ENCODE data around the gene PDCL3. TPM values are rescaled to one million over a fixed set of nuclear protein-coding genes. Genes with fewer than 3 reads are reported as not detected.

PDCL3 gene
- total RNA-seq (10 to 100 TPM; 16.6 to 31.9 (median 19.9) TPM), polyA plus RNA-seq (10 to 100 TPM; 61.9 to 63.4 TPM), total RNA-seq (13.1 reads per million, percentile 41 among the genes with 10 or more reads in this experiment)

DNA sequence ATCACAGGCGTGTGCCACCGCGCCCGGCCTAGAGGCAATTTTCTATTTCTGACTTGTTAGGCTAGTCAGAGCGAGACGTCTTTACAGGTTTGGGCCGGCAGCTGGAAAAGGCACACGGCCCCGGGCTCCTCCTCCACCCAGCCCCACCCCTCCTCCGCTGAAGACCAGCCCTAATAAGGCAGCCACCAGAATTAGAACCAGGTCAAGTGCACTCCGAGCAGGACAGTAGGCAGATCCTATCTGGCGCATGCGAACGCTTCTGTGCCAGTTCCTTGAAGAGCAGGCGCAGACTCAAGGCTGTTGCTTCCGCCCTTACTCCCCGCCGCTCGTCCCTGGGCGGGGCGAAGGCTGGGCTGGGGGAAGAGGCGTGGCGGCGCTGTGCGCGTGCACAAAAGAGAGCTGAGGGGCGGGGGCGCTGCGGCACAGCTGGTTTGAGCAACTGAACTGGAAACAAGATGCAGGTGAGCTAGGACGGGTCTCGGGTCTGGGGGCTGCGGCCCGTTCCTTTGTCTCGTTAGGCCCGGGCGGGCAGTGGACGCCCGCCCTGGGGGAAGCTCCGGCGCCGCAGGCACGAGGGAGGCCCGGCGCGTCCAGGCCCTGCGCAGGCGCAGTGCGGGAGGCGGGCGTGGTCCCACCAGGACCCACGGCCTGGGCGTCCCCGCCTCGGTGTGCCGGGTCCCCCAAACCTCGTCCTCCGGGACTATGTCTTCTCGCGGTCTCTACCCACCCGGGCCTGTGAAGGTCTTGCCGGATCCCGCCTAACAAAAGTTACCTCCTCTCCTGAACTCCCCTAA lies at the start of gene PDCL3:
TSS of gene PDCL3 (plus strand) at position 381 of the 794 bp plus-strand sequence. CDS start at position 456, 75 bp downstream.
- Mint-ChIP-seq H3K4me1 (peaks cover 14 to 66% (median 53%) of the 10 kb centered on the region in 7 donors), H3K27ac (peak within 1 kb of the TSS; percentile 97 to 99 (median 99)), H3K9me3 (peaks cover 0 to 2% (median 0%) of the 10 kb centered on the region in 11 donors), H3K27me3 (peaks cover 0 to 2% (median 0%) of the 10 kb centered on the region in 5 donors), H3K36me3 (peaks cover 5 to 22% (median 18%) of the 10 kb centered on the region in 5 donors), H3K4me3 (peak within 1 kb of the TSS; percentile 85 to 100 (median 97))
- peak; percentile 94 for ATAC-seq
- POLR2A ChIA-PET: interaction anchor here (0.6 to 4.3 kb wide), 19 partner anchors 9 to 1068 kb away, joined by 3 to 82 read pairs (median 4); partner anchors contain the start of gene RPL31
- CTCF ChIA-PET: interaction anchor here (0.6 to 1.1 kb wide), 3 partner anchors 18 to 642 kb away, joined by 3 to 8 read pairs (median 3); no protein-coding TSS in a partner anchor
- Histone ChIP-seq H3K36me3 (ENCODE audit: control insufficient read depth in 2 of 3, insufficient read depth in 3 of 3, low read length in 3 of 3) (peaks cover 0 to 16% (median 0%) of the 10 kb centered on the region in 3 experiments), H3K27me3 (ENCODE audit: control insufficient read depth in 2 of 2, insufficient read depth in 2 of 2, low read length in 2 of 2) (no peaks in the 10 kb centered on the region), H3K27ac (ENCODE audit: low read depth, low read length) (peak within 1 kb of the TSS; percentile 78), H3K4me3 (ENCODE audit: low read length) (peak within 1 kb of the TSS; percentile 99), H3K9me3 (ENCODE audit: control insufficient read depth in 2 of 3, low read length in 3 of 3) (no peaks in the 10 kb centered on the region), H3K4me1 (ENCODE audit: control insufficient read depth in 2 of 2, insufficient read depth in 2 of 2, low read length in 2 of 2) (peaks cover 15 to 16% of the 10 kb centered on the region in 2 donors)
- intact Hi-C loops (cut with micrococcal nuclease): loop anchor here (1.0 to 5.0 kb wide), 12 partner anchors 9 to 1382 kb away; partner anchors contain the start of genes CNOT11 (in 2 of the 2), EIF5B (in 2 of the 2), RPL31 (in 2 of the 2) and TXNDC9 (in 2 of the 2)
- DNase-seq: peak; percentile 91 to 97 (median 96)

- peaks cover 0 to 4% (median 0%) of the 10 kb centered on the region in 5 donors for H3K36me3 Mint-ChIP-seq
- CTCF ChIA-PET: no interaction called here
- Histone ChIP-seq H3K36me3 (ENCODE audit: control insufficient read depth in 2 of 3, insufficient read depth in 3 of 3, low read length in 3 of 3) (no peaks in the 10 kb centered on the region), H3K9me3 (ENCODE audit: control insufficient read depth in 2 of 3, low read length in 3 of 3) (no peaks in the 10 kb centered on the region), H3K27ac (ENCODE audit: low read depth, low read length) (no peak overlapping the region), H3K27me3 (ENCODE audit: control insufficient read depth in 2 of 2, insufficient read depth in 2 of 2, low read length in 2 of 2) (no peaks in the 10 kb centered on the region), H3K4me1 (ENCODE audit: control insufficient read depth in 2 of 2, insufficient read depth in 2 of 2, low read length in 2 of 2) (no peaks in the 10 kb centered on the region), H3K4me3 (ENCODE audit: low read length) (no peak overlapping the region)
- ATAC-seq: peak; percentile 61
- peaks cover 0 to 10% (median 0%) of the 10 kb centered on the region in 5 donors for H3K27me3 Mint-ChIP-seq
- POLR2A ChIA-PET: no interaction called here
- H3K9me3 Mint-ChIP-seq: peaks cover 0 to 6% (median 0%) of the 10 kb centered on the region in 11 donors
- no peak for DNase-seq
- H3K4me3 Mint-ChIP-seq: no peak overlapping the region
- H3K27ac Mint-ChIP-seq: peak overlapping the region in 1 of 9 donors; percentile 77
- intact Hi-C loops (cut with micrococcal nuclease): no loop called here
- peaks cover 0 to 3% (median 0%) of the 10 kb centered on the region in 7 donors for H3K4me1 Mint-ChIP-seq
Observed at GRCh38 chr2:100513650-100514049, 49.1 kb upstream of the PDCL3 start.

DNA sequence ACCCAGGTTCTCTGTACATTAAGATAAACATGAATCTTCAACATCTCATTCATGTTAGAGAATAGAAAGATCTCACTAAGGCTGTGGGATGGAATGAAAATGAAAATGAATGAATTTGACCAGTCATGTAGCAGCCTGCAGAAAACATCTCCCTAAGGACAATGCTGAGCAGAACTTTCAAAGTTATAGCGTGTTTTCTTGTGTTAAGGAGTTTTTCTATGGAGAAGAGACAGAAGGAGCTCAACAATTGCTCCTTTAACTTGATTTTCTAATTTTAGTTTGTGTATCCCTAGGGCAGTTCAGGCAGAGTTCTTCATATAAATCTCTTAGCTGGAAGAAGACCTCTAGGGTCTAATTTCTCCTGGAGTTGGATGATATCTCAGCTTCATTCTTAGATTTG lies 45.2 kb upstream of the PDCL3 start:
- H3K27ac ChIP-seq (ENCODE audit: low read depth, low read length): no peak overlapping the region
- no peak for ATAC-seq
- no peak overlapping the region for H3K4me3 Mint-ChIP-seq
- H3K4me1 ChIP-seq (ENCODE audit: control insufficient read depth in 2 of 2, insufficient read depth in 2 of 2, low read length in 2 of 2): no peaks in the 10 kb centered on the region
- no peaks in the 10 kb centered on the region for H3K9me3 ChIP-seq (ENCODE audit: control insufficient read depth in 2 of 3, low read length in 3 of 3)
- H3K27me3 ChIP-seq (ENCODE audit: control insufficient read depth in 2 of 2, insufficient read depth in 2 of 2, low read length in 2 of 2): no peaks in the 10 kb centered on the region
- H3K27ac Mint-ChIP-seq: no peak overlapping the region
- no peak for DNase-seq
- no peaks in the 10 kb centered on the region for H3K9me3 Mint-ChIP-seq
- H3K4me1 Mint-ChIP-seq: peaks cover 0 to 3% (median 0%) of the 10 kb centered on the region in 7 donors
- peaks cover 0 to 8% (median 0%) of the 10 kb centered on the region in 5 donors for H3K36me3 Mint-ChIP-seq
- no peak overlapping the region for H3K4me3 ChIP-seq (ENCODE audit: low read length)
- no peaks in the 10 kb centered on the region for H3K36me3 ChIP-seq (ENCODE audit: control insufficient read depth in 2 of 3, insufficient read depth in 3 of 3, low read length in 3 of 3)
- intact Hi-C loops (cut with micrococcal nuclease): no loop called here
- H3K27me3 Mint-ChIP-seq: peaks cover 0 to 2% (median 0%) of the 10 kb centered on the region in 5 donors
- ChIA-PET POLR2A (no interaction called here), CTCF (interaction anchor here (0.7 kb wide), 1 partner anchor 27 kb away, joined by 4 read pairs; no protein-coding TSS in a partner anchor)

GRCh38 chr2:100518801-100519200 lies 44.0 kb upstream of the PDCL3 start:
- H3K27me3 Mint-ChIP-seq: peaks cover 0 to 2% (median 0%) of the 10 kb centered on the region in 5 donors
- H3K36me3 Mint-ChIP-seq: peaks cover 0 to 8% (median 0%) of the 10 kb centered on the region in 5 donors
- intact Hi-C loops (cut with micrococcal nuclease): no loop called here
- peaks cover 0 to 1% (median 0%) of the 10 kb centered on the region in 7 donors for H3K4me1 Mint-ChIP-seq
- ATAC-seq (no peak), DNase-seq (no peak)
- Histone ChIP-seq H3K4me1 (ENCODE audit: control insufficient read depth in 2 of 2, insufficient read depth in 2 of 2, low read length in 2 of 2) (no peaks in the 10 kb centered on the region), H3K27ac (ENCODE audit: low read depth, low read length) (no peak overlapping the region), H3K27me3 (ENCODE audit: control insufficient read depth in 2 of 2, insufficient read depth in 2 of 2, low read length in 2 of 2) (no peaks in the 10 kb centered on the region), H3K36me3 (ENCODE audit: control insufficient read depth in 2 of 3, insufficient read depth in 3 of 3, low read length in 3 of 3) (no peaks in the 10 kb centered on the region), H3K4me3 (ENCODE audit: low read length) (no peak overlapping the region), H3K9me3 (ENCODE audit: control insufficient read depth in 2 of 3, low read length in 3 of 3) (no peaks in the 10 kb centered on the region)
- H3K4me3 Mint-ChIP-seq: no peak overlapping the region
- ChIA-PET POLR2A (interaction anchor here (1.1 kb wide), 1 partner anchor 44 kb away, joined by 4 read pairs; the partner anchor contains the start of gene PDCL3), CTCF (no interaction called here)
- peaks cover 0 to 5% (median 0%) of the 10 kb centered on the region in 11 donors for H3K9me3 Mint-ChIP-seq
- H3K27ac Mint-ChIP-seq: no peak overlapping the region

DNA sequence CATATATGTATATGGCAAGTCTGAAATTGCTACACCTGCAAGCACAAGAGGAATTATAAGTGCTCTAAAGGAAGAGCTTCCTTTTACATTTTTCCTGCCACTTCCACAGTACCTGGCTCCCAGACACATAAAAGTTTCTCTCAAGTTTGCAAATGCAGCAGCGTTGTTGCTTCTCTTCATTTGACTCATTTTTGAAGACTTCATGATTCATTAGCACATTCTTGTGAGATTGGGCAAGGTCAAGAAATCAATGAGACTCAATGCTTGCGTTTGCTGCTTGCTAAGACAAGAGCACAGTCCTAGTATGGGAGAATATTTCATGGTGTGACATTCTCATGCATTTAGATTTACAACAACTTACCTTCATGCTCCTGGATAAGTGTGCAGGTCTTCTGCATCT lies 42.6 kb upstream of the PDCL3 start:
- H3K4me1 Mint-ChIP-seq: peaks cover 0 to 2% (median 0%) of the 10 kb centered on the region in 7 donors
- ChIA-PET POLR2A (interaction anchor here (0.6 kb wide), 1 partner anchor 30 kb away, joined by 4 read pairs; no protein-coding TSS in a partner anchor), CTCF (no interaction called here)
- Histone ChIP-seq H3K4me3 (ENCODE audit: low read length) (no peak overlapping the region), H3K27ac (ENCODE audit: low read depth, low read length) (no peak overlapping the region), H3K36me3 (ENCODE audit: control insufficient read depth in 2 of 3, insufficient read depth in 3 of 3, low read length in 3 of 3) (no peaks in the 10 kb centered on the region), H3K9me3 (ENCODE audit: control insufficient read depth in 2 of 3, low read length in 3 of 3) (no peaks in the 10 kb centered on the region), H3K4me1 (ENCODE audit: control insufficient read depth in 2 of 2, insufficient read depth in 2 of 2, low read length in 2 of 2) (no peaks in the 10 kb centered on the region), H3K27me3 (ENCODE audit: control insufficient read depth in 2 of 2, insufficient read depth in 2 of 2, low read length in 2 of 2) (no peaks in the 10 kb centered on the region)
- no peak overlapping the region for H3K4me3 Mint-ChIP-seq
- peaks cover 0 to 5% (median 0%) of the 10 kb centered on the region in 11 donors for H3K9me3 Mint-ChIP-seq
- intact Hi-C loops (cut with micrococcal nuclease): no loop called here
- ATAC-seq: no peak
- H3K36me3 Mint-ChIP-seq: peaks cover 0 to 8% (median 0%) of the 10 kb centered on the region in 5 donors
- no peak for DNase-seq
- no peak overlapping the region for H3K27ac Mint-ChIP-seq
- peaks cover 0 to 2% (median 0%) of the 10 kb centered on the region in 5 donors for H3K27me3 Mint-ChIP-seq

GRCh38 chr2:100522430-100522829 lies 40.4 kb upstream of the PDCL3 start:
- DNase-seq (no peak), ATAC-seq (no peak)
- Mint-ChIP-seq H3K4me1 (peaks cover 0 to 2% (median 0%) of the 10 kb centered on the region in 7 donors), H3K9me3 (peaks cover 0 to 5% (median 0%) of the 10 kb centered on the region in 11 donors), H3K4me3 (no peak overlapping the region), H3K27me3 (peaks cover 0 to 2% (median 0%) of the 10 kb centered on the region in 5 donors), H3K27ac (no peak overlapping the region), H3K36me3 (peaks cover 0 to 8% (median 0%) of the 10 kb centered on the region in 5 donors)
- POLR2A ChIA-PET: interaction anchor here (0.6 kb wide), 1 partner anchor 41 kb away, joined by 3 read pairs; the partner anchor contains the start of gene PDCL3
- H3K27ac ChIP-seq (ENCODE audit: low read depth, low read length): no peak overlapping the region
- H3K27me3 ChIP-seq (ENCODE audit: control insufficient read depth in 2 of 2, insufficient read depth in 2 of 2, low read length in 2 of 2): no peaks in the 10 kb centered on the region
- CTCF ChIA-PET: no interaction called here
- H3K9me3 ChIP-seq (ENCODE audit: control insufficient read depth in 2 of 3, low read length in 3 of 3): no peaks in the 10 kb centered on the region
- no peaks in the 10 kb centered on the region for H3K4me1 ChIP-seq (ENCODE audit: control insufficient read depth in 2 of 2, insufficient read depth in 2 of 2, low read length in 2 of 2)
- H3K36me3 ChIP-seq (ENCODE audit: control insufficient read depth in 2 of 3, insufficient read depth in 3 of 3, low read length in 3 of 3): no peaks in the 10 kb centered on the region
- intact Hi-C loops (cut with micrococcal nuclease): no loop called here
- H3K4me3 ChIP-seq (ENCODE audit: low read length): no peak overlapping the region

Data from naive thymus-derived CD4-positive, alpha-beta T cell (primary cell).